CD1c-positive myeloid dendritic cell (primary cell): ENCODE data around the gene RAD51B.

Experiments used
- DNase-seq: peaks from one replicate; pipeline ENCODE4 v3.0.0-alpha.2; 2016; ENCODE audit errors: extremely low spot score

RAD51B gene

DNA sequence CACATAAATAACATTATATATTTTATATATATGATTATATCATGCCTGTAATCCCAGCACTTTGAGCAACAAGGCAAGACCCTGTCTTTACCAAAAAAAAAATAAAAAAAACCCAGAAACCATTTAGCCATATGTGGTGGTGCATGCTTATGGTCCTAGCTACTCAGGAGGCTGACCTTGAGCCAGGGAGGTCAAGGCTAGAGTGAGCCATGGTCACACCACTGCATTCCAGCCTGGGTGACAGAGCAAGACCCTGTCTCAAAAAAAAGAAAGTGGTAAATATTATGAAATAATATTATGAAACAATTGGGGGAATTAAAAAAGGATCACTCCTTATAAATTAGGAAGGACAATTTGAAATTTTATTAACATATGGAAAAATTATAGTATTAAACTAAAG lies 16.0 kb downstream of the RAD51B start:
- no peak for DNase-seq

- DNase-seq: peak; percentile 84
Observed at GRCh38 chr14:67837011-67837624, 17.5 kb downstream of the RAD51B start.

- DNase-seq: no peak
Observed at GRCh38 chr14:67846029-67846610, 26.5 kb downstream of the RAD51B start.

GRCh38 chr14:67850066-67850830 lies 30.7 kb downstream of the RAD51B start:
- no peak for DNase-seq

DNA sequence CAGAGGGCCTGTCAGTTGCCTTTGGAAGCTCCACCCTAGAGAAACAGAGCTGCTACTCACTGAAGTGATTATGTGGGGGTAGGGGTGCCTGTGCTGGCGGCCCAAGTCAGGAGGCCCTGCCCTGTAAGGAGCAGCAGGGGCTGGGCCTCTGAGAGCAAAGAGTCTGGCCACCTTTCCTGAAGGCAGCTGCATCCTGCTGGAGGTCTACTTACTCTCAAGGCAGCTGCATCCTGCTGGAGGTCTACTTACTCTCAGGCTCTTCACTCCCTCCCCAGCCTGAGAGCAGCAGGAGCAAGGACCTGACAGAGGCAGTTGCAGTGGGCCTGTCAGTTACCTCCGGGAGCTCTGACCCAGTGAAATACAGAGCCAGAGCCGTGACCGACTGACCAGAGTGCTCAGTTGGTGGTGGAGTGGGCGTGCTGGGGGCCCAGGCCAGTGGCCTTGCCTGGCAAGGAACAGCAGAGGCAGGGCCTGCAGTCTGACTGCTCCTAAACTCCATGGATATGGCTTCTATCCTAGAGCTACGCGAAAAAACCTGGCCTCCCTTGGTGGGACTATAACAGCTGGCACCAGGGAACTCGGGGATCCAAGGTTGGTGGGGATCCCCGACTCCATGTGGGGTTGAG lies 32.3 kb downstream of the RAD51B start:
- no peak for DNase-seq

DNA sequence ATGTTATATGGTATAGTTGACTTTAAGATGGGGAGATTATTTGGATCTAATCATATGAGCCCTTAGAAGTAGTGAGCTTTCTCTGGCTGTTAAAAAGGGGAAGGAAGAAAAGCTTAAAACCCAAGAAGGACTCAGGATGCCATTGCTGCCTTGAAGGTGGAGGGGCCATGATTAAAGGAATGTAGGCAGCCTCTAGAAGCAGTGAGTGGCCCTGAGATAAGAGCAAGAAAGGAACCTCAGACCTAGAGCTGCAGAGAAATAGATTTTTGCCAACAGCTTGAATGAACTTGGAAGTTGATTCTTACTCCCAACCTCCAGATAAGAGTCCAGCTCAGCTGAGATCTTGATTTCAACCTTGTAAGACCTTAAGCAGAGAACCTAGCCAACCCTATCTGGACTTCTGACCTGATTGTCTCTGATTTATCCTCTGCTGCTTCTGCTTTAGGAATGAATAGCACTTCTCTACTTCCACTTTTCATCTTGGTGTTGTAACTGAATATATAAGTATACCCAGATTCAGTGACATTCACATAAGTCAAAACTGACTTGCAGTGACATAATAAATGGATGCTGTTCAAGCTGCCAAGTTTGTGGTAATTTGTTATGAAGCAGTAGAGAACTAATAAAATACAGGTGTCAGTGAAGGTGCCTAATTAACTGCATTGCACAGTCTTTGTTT lies 33.5 kb downstream of the RAD51B start:
- peak; percentile 87 for DNase-seq

DNA sequence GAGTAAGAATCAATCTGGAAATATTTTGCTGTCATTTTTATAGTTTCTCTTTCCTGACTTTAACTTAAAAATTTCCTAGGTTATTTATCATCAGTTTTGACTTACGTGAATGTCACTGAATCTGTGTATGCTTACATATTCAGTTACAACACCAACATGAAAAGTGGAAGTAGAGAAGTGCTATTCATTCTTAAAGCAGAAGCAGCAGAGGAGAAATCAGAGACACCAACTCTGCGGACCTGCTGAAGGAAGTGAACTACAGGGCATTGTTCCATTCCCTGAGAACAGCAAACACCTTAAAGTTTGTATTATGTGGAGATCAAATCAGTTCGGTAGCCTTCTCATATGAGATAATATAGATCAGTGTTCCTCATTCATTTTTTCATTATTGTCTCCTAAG lies 34.1 kb downstream of the RAD51B start:
- DNase-seq: peak; percentile 85

- DNase-seq: no peak
Observed at GRCh38 chr14:67856827-67857226, 37.2 kb downstream of the RAD51B start.

GRCh38 chr14:67857778-67858350 lies 38.3 kb downstream of the RAD51B start:
- no peak for DNase-seq

DNA sequence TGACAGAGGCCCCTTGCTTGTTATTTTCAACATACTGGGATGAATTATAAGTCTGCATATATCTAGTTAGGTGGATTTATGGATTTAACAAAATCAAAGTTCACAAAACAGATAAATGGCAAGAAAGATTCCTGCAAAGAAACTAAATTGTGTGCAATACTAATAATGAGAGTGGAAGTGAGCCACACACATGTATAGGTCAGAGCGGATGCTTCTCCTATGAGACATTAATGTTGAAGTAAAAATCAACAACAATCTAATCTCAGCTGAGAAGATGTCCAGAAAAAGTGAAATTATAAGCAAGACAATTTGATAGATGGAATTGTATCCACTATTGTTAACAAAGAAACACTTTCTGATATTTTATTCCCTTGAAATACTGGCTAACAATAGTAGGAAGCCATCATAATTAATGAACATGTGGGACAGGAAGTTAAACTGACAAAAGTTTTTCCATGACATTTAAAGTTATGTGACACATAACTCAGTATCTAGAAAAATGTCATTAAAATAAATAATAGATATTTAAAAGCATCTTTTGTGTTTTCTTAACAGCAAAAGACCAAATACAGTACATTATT lies 39.7 kb downstream of the RAD51B start:
- DNase-seq: no peak

DNA sequence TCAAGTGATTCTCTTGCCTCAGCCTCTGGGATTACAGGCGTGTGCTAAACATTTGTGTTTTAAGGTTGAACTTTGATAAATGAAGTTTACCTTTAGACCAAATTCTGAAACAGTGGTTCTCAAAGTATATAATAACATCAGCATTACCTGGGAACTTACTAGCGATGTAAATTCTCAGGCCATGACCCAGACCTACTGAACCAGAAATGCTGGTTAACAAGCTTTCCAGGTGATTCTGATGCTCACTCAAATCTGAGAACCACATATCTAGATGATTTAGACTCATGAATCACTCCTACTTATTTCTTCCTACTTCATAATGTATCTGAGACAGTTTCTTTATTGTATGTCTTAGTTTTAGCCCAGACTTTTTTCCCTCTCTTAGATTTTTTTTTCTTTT lies 43.6 kb downstream of the RAD51B start:
- DNase-seq: no peak

GRCh38 chr14:67875175-67876006 lies 55.8 kb downstream of the RAD51B start:
- no peak for DNase-seq

DNA sequence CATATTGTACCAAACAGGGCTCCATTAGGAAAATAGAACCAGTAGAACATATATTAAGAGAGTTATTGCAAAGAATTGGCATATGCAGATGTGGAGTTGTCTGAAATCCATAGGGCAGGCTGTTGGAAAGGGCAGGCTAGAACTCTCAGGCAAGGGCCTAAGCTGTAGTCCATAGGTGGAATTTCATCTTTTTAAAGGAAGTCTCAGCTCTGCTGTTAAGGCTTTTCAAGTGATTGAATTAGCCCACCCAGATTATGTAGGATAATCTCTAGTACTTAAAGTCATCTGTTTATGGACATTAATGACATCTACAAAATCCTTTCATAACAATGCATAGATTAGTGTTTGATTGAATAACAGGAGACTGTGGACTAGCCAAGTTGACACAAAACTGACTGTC lies 59.4 kb downstream of the RAD51B start:
- DNase-seq: no peak

GRCh38 chr14:67881225-67881624 lies 61.6 kb downstream of the RAD51B start:
- no peak for DNase-seq

- DNase-seq: peak; percentile 64
Observed at GRCh38 chr14:67882986-67883555, 63.5 kb downstream of the RAD51B start.

GRCh38 chr14:67883717-67884116 lies 64.1 kb downstream of the RAD51B start:
- peak; percentile 22 for DNase-seq

DNA sequence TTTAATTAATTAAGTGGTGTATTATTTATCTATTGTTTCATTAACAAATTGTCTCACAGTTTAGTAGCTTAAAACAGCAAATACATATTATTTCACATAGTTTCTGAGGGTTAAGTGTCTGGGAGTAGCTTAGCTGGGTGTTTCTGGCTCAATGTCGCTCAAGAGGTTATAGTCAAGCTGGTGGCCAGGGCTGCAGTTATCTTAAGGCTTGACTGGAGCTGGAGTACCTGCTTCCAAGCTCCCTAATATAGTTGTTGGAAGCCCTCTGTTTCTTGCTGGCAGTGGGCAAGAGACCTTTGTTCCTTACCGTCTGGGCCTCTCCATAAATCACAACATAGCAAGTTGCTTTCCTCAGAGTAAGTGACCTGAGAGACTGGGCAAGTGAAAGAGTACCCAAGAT lies 66.6 kb downstream of the RAD51B start:
- DNase-seq: no peak

DNA sequence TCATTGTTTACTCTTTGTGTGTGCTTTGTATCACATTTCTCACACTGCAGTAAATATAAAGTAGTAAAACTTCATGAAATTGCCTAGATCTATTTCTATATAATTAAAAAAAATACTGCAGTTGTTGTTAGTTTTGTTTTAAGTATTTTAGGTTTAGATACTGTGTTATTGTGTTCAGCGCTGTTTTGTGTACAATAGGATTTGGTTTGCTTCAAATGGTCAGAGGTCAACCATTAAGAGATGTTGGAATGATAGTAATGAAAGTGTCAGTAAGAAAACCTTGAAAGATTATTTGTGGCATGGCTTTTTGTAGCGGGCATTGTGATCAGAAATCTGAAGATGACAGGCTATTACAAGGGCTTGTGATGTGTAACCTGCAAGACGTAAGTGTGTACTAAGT lies 67.9 kb downstream of the RAD51B start:
- DNase-seq: no peak

GRCh38 chr14:67889455-67889854 lies 69.9 kb downstream of the RAD51B start:
- no peak for DNase-seq

GRCh38 chr14:67892466-67893100 lies 73.0 kb downstream of the RAD51B start:
- DNase-seq: no peak
